ENCODE data around the gene REXO4. TPM values are rescaled to one million over a fixed set of nuclear protein-coding genes. Genes with fewer than 3 reads are reported as not detected.

REXO4 gene
- total and polyA plus RNA-seq, 2 of the 4 experiments (the other 2 are of a cell fraction): 16.1 to 21.8 TPM

GRCh38 chr9:133424187-133424586 lies 6.4 kb upstream of the REXO4 start:
- no peak for DNase-seq
- Histone ChIP-seq H2BK15ac (ENCODE audit: low read depth, low read length) (no peak overlapping the region), H2BK120ac (ENCODE audit: low read depth, low read length) (no peak overlapping the region), H3K9me1 (ENCODE audit: insufficient read depth, low read length) (peaks cover 14% of the 10 kb centered on the region), H3K36me3 (ENCODE audit: control insufficient read depth, insufficient read depth, low read length) (peaks cover 4% of the 10 kb centered on the region; the same call in 1 of the 2 replicates), H2AK9ac (replicated peaks; ENCODE audit: low read depth, low read length, poor library complexity) (peak overlapping the region; percentile 76), H2BK5ac (ENCODE audit: low read depth, low read length, poor library complexity, severe bottlenecking) (no peak overlapping the region), H3K27ac (ENCODE audit: insufficient read depth, low read length) (no peak overlapping the region), H2AK5ac (ENCODE audit: low read depth, low read length) (no peak overlapping the region), H3K27me3 (ENCODE audit: control insufficient read depth, insufficient read depth, low read length) (peaks cover 13% of the 10 kb centered on the region; the same call in 1 of the 2 replicates), H4K5ac (ENCODE audit: low read depth, low read length) (no peak overlapping the region), H3K14ac (replicated peaks; ENCODE audit: low read depth, low read length) (no peak overlapping the region), H3K4me1 (ENCODE audit: control insufficient read depth, insufficient read depth, low read length) (peaks cover 8% of the 10 kb centered on the region; the same call in 1 of the 2 replicates), H4K91ac (ENCODE audit: insufficient read depth, low read depth, low read length) (no peak overlapping the region), H3K56ac (ENCODE audit: extremely low read depth, insufficient read depth, low read length) (no peak overlapping the region), H3K18ac (ENCODE audit: low read depth, low read length) (no peak overlapping the region), H3K4me2 (ENCODE audit: low read depth, low read length) (no peak overlapping the region), H3K4me3 (ENCODE audit: insufficient read depth, low read depth, low read length) (no peak overlapping the region), H3K9me3 (ENCODE audit: control insufficient read depth, insufficient read depth, low read length) (no peaks in the 10 kb centered on the region), H4K8ac (ENCODE audit: low read depth in 2 of 2, low read length in 2 of 2) (no peak overlapping the region), H4K20me1 (ENCODE audit: insufficient read depth, low read length) (peaks cover 8% of the 10 kb centered on the region; the same call in 1 of the 2 replicates), H3K79me1 (ENCODE audit: low read depth in 1 of 2, low read length in 2 of 2) (no peaks in the 10 kb centered on the region), H2AFZ (replicated peaks; ENCODE audit: low read length, poor library complexity) (no peak overlapping the region), H3K23ac (ENCODE audit: low read depth, low read length) (no peak overlapping the region), H2BK20ac (ENCODE audit: low read depth, low read length) (no peak overlapping the region), H3K9ac (ENCODE audit: low read depth, low read length) (no peak overlapping the region), H3K4ac (ENCODE audit: low read depth, low read length) (no peak overlapping the region)
- in situ Hi-C loops (cut with MboI; ENCODE audit: low sequenced_read_pairs) (no loop called here), intact Hi-C loops (cut with micrococcal nuclease) (loop anchor here (5.0 kb wide), 1 partner anchor 33 kb away; the partner anchor contains the start of gene CACFD1), dilution Hi-C loops (cut with HindIII; ENCODE audit: low sequenced_read_pairs, unreplicated experiment) (no loop called here)
- WGBS, 2 experiments (ENCODE audit: extremely low coverage in 2 of 2, insufficient read length in 1 of 2): 100% methylated on average over 1 of the region's 12 CpGs; no CpG with 5 or more reads in 1 of the 2 experiments
- BruUV-seq (replicated peaks): no TSS peak
- POLR2A ChIA-PET (ENCODE audit: unreplicated experiment): no interaction called here
- ATAC-seq (ENCODE audit: low read depth): no peak
- CTCF ChIA-PET: no interaction called here
- no peak for TF ChIP-seq FOS (IDR thresholded peaks at IDR 0.05; ENCODE audit: low read depth, low read length)
- no peak for TF ChIP-seq RAD21 (IDR thresholded peaks at IDR 0.05; ENCODE audit: low read length)
- TF ChIP-seq CEBPB (IDR thresholded peaks at IDR 0.05; ENCODE audit: low read depth, low read length): no peak
- no peak for TF ChIP-seq MXI1 (IDR thresholded peaks at IDR 0.05; ENCODE audit: borderline replicate concordance, low read depth, low read length)
- no peak for TF ChIP-seq MAFK (IDR thresholded peaks at IDR 0.05; ENCODE audit: low read depth, low read length)
- no peak for TF ChIP-seq MAZ (IDR thresholded peaks at IDR 0.05; ENCODE audit: borderline replicate concordance, low read depth, low read length)
- TF ChIP-seq BHLHE40 (IDR thresholded peaks at IDR 0.05; ENCODE audit: low read depth, low read length): no peak
- TF ChIP-seq, protein P1, sequence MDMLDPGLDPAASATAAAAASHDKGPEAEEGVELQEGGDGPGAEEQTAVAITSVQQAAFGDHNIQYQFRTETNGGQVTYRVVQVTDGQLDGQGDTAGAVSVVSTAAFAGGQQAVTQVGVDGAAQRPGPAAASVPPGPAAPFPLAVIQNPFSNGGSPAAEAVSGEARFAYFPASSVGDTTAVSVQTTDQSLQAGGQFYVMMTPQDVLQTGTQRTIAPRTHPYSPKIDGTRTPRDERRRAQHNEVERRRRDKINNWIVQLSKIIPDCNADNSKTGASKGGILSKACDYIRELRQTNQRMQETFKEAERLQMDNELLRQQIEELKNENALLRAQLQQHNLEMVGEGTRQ (IDR thresholded peaks at IDR 0.05; ENCODE audit: low read depth, low read length): no peak
- TF ChIP-seq, protein P2, sequence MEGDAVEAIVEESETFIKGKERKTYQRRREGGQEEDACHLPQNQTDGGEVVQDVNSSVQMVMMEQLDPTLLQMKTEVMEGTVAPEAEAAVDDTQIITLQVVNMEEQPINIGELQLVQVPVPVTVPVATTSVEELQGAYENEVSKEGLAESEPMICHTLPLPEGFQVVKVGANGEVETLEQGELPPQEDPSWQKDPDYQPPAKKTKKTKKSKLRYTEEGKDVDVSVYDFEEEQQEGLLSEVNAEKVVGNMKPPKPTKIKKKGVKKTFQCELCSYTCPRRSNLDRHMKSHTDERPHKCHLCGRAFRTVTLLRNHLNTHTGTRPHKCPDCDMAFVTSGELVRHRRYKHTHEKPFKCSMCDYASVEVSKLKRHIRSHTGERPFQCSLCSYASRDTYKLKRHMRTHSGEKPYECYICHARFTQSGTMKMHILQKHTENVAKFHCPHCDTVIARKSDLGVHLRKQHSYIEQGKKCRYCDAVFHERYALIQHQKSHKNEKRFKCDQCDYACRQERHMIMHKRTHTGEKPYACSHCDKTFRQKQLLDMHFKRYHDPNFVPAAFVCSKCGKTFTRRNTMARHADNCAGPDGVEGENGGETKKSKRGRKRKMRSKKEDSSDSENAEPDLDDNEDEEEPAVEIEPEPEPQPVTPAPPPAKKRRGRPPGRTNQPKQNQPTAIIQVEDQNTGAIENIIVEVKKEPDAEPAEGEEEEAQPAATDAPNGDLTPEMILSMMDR (conservative IDR thresholded peaks at IDR 0.05; ENCODE audit: low read depth, low read length): no peak
- TF ChIP-seq, protein P3, sequence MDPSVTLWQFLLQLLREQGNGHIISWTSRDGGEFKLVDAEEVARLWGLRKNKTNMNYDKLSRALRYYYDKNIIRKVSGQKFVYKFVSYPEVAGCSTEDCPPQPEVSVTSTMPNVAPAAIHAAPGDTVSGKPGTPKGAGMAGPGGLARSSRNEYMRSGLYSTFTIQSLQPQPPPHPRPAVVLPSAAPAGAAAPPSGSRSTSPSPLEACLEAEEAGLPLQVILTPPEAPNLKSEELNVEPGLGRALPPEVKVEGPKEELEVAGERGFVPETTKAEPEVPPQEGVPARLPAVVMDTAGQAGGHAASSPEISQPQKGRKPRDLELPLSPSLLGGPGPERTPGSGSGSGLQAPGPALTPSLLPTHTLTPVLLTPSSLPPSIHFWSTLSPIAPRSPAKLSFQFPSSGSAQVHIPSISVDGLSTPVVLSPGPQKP (IDR thresholded peaks at IDR 0.05; ENCODE audit: borderline replicate concordance, low read depth, low read length): no peak
- TF ChIP-seq NFE2L2 (IDR thresholded peaks at IDR 0.05; ENCODE audit: low read depth, low read length): no peak
- no peak for TF ChIP-seq RFX5 (IDR thresholded peaks at IDR 0.05; ENCODE audit: low read depth, low read length)
- TF ChIP-seq POLR2A (IDR thresholded peaks at IDR 0.05; ENCODE audit: low read depth, low read length): no peak
- TF ChIP-seq CHD1 (IDR thresholded peaks at IDR 0.05; ENCODE audit: low read depth, low read length): no peak
